HL-60/S4 treated with retinoic acid at 250 ng/mL for 4 days and 3 days (cell line): ENCODE data around the gene PSMA3.

Experiments
- in situ Hi-C: fragments of 300-500 bp; cut with MboI; formaldehyde crosslinking; loops from 2 replicates; pipeline ENCODE4 v1.7.0; 2022; ENCODE audit warnings: low sequenced_read_pairs

Gene PSMA3

GRCh38 chr14:58298477-58299400 lies 54.1 kb downstream of the PSMA3 start, which contains the start of gene ARID4A:
Gene ARID4A, plus strand, starts transcription at chr14:58298555. Its CDS starts 1,300 bp downstream, at chr14:58299855.
- in situ Hi-C loops: no loop called here

GRCh38 chr14:58299401-58300330 lies 55.0 kb downstream of the PSMA3 start:
- in situ Hi-C loops: no loop called here

GRCh38 chr14:58301416-58301815 lies 56.8 kb downstream of the PSMA3 start:
- in situ Hi-C loops: no loop called here

GRCh38 chr14:58305730-58306129 lies 61.1 kb downstream of the PSMA3 start:
- in situ Hi-C loops: no loop called here

- in situ Hi-C loops: no loop called here
Measured at GRCh38 chr14:58307597-58308316, 63.1 kb downstream of the PSMA3 start.

- in situ Hi-C loops: no loop called here
Measured at GRCh38 chr14:58309086-58309485, 64.4 kb downstream of the PSMA3 start.

GRCh38 chr14:58313699-58314098 lies 69.1 kb downstream of the PSMA3 start:
- in situ Hi-C loops: no loop called here

- in situ Hi-C loops: no loop called here
Measured at GRCh38 chr14:58315606-58316005, 71.0 kb downstream of the PSMA3 start.
